ENCODE measurements around the gene SRF. TPM values are rescaled to one million over a fixed set of nuclear protein-coding genes. Genes with fewer than 3 reads are reported as not detected.

SRF gene
- total RNA-seq, 1 donor from 2014 or later, result 71.2 TPM

- no peak for DNase-seq (ENCODE audit: low spot score in 2 of 2)
- Histone ChIP-seq H3K4me3 (peak overlapping the region; percentile 88 to 95), H3K9me3 (no peaks in the 10 kb centered on the region), H3K27me3 (no peaks in the 10 kb centered on the region), H3K36me3 (peaks cover 15 to 16% of the 10 kb centered on the region in 2 donors), H3K4me1 (peaks cover 8 to 30% of the 10 kb centered on the region in 2 donors), H3K27ac (peak overlapping the region; percentile 98)
- TF ChIP-seq CTCF (IDR thresholded peaks at IDR 0.05), result no peak
- intact Hi-C loops (cut with DNase I), result loop anchor here (2.0 to 10.0 kb wide), 7 partner anchors 159 to 1127 kb away; partner anchors contain the start of genes BICRAL, HSP90AB1, KLHDC3 and MEA1
Observed at GRCh38 chr6:43171707-43172103, 636 bp downstream of the SRF start.

DNA sequence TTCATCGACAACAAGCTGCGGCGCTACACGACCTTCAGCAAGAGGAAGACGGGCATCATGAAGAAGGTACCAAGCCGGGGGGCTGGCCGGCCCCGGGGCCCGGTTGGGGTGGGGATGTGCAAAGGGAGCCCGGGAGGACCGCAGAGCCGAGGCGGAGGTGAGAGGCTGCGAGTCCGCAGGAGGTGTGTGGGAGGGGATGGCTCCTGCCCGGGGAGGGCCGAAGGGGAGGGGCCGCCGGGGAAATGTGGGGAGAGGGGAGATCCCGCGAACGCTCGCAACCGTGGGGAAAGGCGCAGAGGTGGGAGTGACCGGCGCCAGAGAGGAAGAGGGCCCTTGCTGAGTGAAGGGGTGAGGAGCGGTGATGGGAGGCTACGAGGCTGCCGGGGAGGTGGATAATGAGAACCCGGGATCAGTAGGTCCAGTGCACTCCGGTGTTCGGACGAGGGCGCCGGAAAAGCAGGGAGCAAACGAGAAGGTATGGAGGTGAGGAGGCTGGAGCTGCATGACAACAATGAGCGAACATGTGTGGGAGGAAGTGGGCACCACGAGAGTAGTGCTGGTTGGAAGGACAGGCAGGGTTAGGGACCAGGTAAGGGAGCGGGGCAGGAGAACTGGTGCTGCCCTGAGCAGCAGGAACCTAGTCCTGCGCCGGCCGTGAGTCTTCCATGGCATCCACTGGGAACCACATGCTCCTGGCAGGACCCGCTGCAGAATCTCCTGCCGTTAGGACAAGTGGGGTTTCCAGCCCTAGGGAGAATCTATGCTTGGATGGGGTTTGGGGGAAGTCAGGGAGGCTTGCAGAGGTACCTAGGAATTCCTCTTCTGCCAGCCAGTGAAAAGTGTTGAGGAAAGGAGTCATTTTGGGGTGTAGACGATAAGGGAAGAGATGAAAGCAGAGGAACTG, 1.3 kb downstream of the SRF start:
- TF ChIP-seq CTCF (IDR thresholded peaks at IDR 0.05), result no peak
- DNase-seq (ENCODE audit: low spot score in 2 of 2), result peak in 1 of 2 donors; percentile 81
- H3K4me1 ChIP-seq, result peaks cover 8 to 30% of the 10 kb centered on the region in 2 donors
- no peaks in the 10 kb centered on the region for H3K9me3 ChIP-seq
- intact Hi-C loops (cut with DNase I), result loop anchor here (2.0 to 10.0 kb wide), 7 partner anchors 160 to 1128 kb away; partner anchors contain the start of genes BICRAL, HSP90AB1, KLHDC3 and MEA1
- H3K27me3 ChIP-seq, result no peaks in the 10 kb centered on the region
- peaks cover 15 to 21% of the 10 kb centered on the region in 2 donors for H3K36me3 ChIP-seq
- H3K27ac ChIP-seq, result peak overlapping the region; percentile 98
- H3K4me3 ChIP-seq, result peak overlapping the region; percentile 88 to 95

GRCh38 chr6:43173591-43174262, 2.7 kb downstream of the SRF start:
- no peak for TF ChIP-seq CTCF (IDR thresholded peaks at IDR 0.05)
- Histone ChIP-seq H3K27ac (peak overlapping the region; percentile 98), H3K4me3 (peak overlapping the region; percentile 88 to 95), H3K27me3 (no peaks in the 10 kb centered on the region), H3K4me1 (peaks cover 8 to 30% of the 10 kb centered on the region in 2 donors), H3K36me3 (peaks cover 23 to 35% of the 10 kb centered on the region in 2 donors), H3K9me3 (no peaks in the 10 kb centered on the region)
- intact Hi-C loops (cut with DNase I), result loop anchor here (2.0 to 10.0 kb wide), 7 partner anchors 161 to 1129 kb away; partner anchors contain the start of genes BICRAL, HSP90AB1, KLHDC3 and MEA1
- DNase-seq (ENCODE audit: low spot score in 2 of 2), result no peak

GRCh38 chr6:43174263-43175112, 3.4 kb downstream of the SRF start:
- TF ChIP-seq CTCF (IDR thresholded peaks at IDR 0.05), result peak in 1 of 3 experiments; percentile 16
- Histone ChIP-seq H3K27ac (peak overlapping the region; percentile 98), H3K9me3 (no peaks in the 10 kb centered on the region), H3K4me1 (peaks cover 8 to 30% of the 10 kb centered on the region in 2 donors), H3K36me3 (peaks cover 30 to 43% of the 10 kb centered on the region in 2 donors), H3K4me3 (peak overlapping the region; percentile 88 to 95), H3K27me3 (no peaks in the 10 kb centered on the region)
- intact Hi-C loops (cut with DNase I), result loop anchor here (5.0 to 10.0 kb wide), 6 partner anchors 162 to 1130 kb away; partner anchors contain the start of genes BICRAL, HSP90AB1, KLHDC3 and MEA1
- DNase-seq (ENCODE audit: low spot score in 2 of 2), result peak; percentile 98 to 99
